Stimulated activated CD4-positive, alpha-beta T cell treated with anti-CD3 and anti-CD28 coated beads, Interleukin-12 subunit alpha, Interleukin-12 subunit beta, amount 100 ng/mL, for 4 hours (primary cell): ENCODE measurements around the gene TMEM183A.

ENCODE experiments used
- DNase-seq: peaks from one replicate; pipeline ENCODE4 v3.0.0-alpha.2; 2020

Gene TMEM183A

DNA sequence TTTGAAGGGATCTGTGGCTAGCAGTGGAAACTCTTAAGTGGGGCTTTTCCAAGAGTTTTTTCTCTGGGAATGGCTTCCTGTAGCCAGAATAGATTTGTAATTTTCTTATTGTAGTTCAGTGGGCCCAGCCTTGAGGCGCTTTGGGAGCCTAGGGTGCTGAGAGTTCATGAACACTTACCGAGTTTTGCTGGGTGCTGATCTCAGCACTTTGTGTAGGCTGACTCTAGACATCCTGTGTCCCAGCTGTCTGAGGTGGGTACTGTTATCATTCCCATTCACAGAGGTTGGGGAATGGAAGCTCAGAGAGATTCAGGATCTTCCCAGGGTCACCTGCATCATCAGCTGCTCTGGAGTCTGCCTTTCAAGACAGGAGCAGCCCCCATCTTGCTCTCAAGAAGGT is 26.1 kb downstream of the TMEM183A start:
- DNase-seq, result no peak

DNA sequence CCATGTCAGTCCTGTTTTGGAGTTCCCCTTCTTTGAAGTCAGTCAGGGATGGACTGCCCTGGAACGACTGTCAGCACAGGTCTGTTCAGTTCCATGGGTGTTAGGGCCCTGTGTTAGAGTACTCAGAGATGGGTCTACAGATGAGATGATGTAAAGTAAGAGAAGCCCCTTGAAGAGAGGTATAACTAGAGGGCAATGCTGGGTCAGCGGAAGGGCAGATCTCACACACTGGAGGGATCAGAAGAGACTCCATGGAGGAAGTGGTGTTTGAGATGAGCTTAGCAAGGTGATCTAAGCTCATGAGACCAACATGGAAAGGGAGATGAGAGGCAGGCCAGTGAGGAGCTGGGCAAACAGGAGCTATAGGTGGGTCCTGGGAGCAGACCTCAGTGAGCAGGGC is 26.7 kb downstream of the TMEM183A start:
- no peak for DNase-seq

DNA sequence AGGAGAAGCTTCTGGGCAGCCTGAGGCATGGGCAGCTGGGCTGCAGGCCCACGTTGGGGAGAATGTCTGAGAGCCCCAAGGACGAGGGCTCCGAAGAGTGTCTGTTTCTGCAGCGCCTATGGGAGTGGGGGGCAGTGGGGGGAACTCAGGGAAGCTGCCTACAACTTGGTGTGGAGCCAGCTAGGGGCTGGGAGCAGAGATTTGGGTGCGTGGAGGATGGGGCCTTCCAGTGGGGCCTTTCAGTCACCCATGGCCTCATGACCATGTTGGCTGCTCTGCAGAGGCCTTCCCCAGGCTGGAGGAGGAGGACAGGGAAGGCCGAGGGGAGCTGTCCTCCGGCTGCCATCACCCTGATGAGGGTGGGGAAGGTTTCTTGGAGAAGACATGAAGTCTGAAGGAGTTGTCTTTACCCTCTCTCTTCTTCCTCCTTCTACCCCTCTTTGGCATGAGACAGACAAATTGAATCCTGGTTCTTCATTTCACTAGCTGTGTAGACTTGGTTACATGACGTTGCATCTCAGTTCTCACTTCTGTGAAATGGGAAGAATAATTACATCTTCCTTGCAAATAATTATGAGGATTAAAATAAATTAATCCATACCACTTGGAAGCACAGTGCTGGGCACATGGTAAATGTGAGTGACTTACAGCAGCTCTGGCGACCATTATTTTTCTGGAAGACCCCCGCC is 27.4 kb downstream of the TMEM183A start:
- DNase-seq, result no peak

DNA sequence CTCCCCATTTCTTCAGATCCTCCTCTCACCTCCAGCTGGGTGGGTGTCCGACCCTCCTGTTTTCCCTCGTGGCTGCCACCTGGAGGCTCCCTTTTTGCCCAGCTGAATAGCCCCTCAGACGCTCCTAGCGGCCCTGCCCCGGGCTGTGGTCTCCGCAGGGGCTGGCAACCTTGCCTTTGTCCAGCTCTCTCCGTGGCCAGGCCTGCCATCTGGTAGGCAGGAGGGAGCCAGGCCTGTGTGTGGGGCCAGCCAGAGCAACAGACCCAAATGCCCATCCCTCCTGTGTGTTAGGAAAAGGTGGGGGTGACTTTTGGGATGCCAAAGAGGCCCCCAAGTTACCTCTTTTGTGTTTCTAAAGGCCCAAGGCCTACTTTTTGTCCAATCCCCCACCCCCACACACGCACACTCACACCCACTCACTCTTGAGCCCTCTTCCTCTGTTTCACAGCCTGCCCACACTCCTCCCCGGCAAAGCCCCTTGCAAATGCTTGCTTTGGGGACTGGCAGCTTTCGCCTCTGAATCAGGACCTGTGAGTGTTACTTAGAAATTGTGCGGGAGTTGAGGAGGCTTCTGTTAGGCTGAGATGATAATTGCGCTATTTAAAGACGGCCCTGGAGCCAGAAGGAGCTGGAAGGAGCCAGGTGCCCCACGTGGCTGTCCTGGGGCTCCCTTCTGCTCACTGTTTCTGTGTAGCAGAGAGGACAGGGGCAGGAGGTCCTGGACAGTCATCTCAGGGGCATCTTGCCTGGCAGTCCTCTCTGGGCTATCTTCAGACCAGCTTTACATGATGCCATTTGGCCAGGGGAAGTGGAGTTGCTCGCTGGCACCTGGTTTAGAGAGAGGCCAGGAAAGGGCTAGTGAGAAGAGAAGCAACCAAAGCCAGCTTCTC is 28.2 kb downstream of the TMEM183A start:
- no peak for DNase-seq

DNA sequence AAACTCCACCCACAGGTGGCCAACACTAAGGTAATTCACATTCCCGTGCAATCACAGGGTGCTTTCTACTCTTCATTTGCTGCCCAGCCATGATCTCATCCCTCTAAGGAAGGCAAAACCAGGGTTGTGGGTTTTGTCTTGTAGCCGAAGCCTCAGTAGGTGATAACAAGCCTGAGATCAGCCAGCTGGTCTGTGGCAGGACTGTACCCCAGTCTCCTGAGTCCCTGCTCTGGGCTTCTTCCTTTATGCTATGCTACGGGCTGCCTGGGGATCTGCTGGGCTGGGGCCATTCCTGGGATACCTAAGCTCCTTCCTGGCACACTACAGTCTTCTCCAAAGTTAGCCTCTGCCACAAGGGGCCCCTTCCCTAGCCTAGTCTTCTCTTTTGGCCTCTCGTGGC is 29.0 kb downstream of the TMEM183A start:
- DNase-seq, result no peak

DNA sequence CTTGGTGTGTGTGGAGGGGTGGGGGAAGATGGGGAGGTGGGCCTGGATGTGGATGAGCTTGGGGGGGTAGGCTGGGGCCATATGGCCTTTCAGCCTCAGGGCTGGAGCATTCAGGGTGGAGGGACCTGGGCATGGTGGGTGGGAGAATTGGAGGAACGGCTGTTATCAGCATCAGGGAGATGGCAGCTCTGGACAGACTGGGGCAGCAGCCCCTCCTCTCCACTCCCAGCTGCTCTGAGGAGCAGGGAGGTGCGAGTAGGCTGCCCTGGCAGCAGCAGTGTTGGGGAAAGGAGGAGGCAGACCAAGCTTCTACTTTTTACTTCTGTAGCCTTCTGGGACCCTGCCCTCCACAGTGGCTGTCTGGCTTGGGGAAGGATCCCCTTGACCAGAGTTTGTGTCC is 29.4 kb downstream of the TMEM183A start:
- no peak for DNase-seq

DNA sequence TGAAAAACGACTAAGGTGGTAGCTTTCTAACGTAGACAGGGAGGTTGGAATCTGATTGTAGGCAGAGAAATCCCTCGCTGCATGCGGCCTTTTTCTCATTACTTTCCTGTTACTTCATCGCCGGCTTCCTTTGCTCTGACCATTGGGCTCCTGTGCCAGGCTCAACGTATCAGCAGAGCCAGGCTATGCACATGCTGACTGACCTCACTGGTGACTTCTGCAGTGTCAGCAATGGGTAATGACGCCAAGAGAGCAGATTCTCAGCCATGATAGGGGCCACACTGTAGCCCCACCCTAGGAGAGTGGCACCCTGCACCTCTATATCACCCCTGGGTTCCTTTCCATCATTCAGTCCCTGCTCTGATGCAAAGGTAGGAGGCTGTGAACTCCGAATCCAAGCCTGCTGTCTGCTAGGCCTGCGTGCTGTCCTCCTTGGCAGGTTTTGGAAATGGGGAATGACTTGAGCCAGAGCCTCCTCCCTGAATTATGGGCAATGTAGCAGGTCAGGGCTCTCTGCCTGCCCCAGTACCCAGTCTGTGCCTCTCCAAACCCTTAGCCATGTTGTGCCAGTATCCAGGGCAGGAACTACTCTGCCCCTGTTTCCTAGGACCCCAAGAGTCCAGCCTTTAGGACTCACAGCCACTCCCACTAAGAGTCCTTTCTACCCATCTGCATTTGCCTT is 30.5 kb downstream of the TMEM183A start:
- DNase-seq, result no peak

DNA sequence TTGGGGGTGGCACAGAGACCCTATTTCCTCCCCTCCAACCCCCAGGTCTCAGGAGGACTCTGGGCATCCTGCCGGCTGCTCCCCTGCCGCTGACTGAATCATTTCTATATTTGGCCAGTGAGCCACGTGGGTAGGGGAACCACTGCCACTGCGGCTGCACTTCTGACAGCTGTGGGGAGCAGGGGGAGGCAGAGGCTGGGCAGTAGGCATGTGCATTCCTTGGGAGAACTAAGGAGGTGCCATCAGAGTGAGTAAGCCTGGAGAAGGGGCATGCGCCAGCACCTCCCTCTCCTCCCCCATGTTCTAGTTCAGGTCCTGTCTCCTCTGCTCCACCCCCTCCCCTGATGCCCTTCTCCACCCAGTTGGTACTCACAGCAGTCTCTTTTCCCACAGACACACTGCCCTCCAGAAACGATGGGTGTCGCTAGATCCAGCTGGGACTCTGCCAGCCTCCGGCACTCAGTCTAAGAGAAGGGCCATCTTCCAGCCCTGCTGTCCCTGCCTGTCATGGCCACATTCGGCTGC is 31.1 kb downstream of the TMEM183A start:
- no peak for DNase-seq

DNA sequence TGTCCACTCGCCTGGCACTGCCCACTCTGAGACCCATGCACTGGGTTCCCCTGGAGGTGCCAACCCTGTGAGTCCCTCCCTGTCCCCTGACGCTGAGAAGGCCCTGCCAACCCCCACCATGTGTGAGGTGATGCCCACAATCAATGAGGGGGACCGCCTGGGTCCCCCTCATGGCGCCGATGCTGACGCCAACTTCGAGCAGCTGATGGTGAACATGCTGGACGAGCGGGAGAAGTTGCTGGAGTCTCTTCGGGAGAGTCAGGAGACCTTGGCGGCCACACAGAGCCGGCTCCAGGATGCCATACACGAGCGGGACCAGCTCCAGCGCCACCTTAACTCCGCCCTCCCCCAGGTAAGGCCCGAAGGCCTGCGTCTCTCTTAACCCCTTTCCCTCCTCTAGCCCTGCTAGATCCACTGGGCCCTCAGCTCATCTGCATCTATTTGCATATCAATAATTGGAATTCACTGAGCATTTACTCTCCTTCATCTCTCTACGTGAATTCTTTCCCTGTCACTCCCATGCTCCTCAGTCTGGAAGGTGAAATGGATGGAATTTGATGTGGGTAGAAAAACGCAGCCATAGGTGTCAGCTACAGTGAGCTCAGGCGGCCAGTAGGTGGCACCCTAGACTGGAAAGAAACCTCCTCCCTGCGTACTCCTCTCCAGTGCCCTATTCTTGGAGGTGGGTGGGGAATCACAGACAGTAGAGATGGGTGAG is 31.9 kb downstream of the TMEM183A start:
- DNase-seq, result peak; percentile 67

DNA sequence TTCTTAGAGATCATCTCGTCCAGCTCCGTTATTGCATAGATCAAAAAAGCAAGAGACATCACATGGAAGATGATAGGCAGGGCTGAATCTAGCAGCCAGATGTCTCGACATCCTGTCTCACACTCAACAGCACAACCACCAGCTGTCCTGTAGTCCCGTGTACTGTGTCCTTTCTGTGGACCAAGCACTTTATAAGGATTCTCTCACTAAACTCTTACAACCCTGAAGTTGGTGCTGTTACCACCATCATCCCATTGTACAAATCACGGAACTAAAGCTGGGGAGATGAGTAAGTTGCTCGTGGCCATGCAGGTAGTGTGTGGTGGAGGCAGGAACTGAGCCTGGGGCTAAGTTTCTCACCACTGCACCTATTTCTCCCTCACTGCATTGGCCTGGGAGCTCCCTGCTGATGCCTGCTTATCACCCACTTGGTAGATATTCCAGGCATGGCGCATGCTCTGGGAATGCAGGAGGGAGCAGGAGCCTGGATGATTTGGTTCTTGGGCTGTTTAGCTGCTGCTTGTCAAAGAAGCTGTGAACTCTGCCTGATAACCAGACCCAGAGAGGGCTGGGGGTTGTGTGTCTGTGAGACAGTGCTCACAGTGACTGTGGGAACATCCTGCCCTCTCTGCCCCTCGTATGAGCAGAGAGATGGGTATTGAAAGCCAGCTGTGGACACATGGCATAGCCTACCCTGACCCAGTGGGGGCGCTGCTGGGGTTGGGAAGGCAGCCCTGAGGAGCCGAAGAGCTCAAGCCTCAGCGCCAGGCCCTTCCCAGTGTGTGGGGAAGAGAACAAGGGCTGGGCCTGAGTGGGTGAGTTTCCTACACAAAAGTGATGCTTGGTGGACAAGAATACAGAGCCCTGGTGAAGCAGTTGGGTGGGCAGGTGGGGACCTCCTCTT is 32.7 kb downstream of the TMEM183A start:
- DNase-seq, result no peak

DNA sequence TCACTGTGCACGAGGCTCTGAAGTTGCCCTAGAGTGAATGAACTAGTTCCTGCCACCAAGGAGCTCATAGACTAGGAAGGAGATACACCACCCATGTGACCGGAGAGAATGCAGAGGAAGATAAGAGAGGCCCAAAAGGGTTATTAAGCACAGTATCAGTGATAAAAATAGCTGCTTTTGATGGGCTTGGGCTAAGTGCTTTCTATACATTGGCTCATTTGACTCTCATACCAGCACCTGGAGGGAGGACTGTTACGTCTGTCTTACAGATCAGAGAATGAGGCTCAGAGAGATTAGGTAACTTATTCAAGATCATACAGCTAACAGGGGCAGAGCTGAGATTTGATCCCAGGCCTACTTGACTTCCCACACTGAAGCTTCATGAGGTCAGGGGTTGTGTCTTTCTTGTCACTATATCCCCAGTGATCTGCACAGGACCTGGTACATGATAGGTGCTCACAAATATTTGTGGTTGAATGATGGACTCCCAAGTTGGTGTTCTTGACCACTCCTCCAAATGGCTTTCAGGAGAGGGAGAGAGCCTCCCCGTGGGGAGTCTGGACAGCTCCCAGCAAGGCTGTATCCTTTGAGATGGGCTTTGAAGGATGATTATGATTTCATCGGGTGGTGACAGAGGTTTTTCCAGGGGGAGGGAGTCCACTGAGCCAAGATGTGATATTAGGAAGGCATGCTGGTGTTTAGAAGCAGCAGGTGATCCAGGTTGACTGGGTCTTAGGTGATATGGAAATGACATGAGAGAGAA is 33.5 kb downstream of the TMEM183A start:
- DNase-seq, result no peak

DNA sequence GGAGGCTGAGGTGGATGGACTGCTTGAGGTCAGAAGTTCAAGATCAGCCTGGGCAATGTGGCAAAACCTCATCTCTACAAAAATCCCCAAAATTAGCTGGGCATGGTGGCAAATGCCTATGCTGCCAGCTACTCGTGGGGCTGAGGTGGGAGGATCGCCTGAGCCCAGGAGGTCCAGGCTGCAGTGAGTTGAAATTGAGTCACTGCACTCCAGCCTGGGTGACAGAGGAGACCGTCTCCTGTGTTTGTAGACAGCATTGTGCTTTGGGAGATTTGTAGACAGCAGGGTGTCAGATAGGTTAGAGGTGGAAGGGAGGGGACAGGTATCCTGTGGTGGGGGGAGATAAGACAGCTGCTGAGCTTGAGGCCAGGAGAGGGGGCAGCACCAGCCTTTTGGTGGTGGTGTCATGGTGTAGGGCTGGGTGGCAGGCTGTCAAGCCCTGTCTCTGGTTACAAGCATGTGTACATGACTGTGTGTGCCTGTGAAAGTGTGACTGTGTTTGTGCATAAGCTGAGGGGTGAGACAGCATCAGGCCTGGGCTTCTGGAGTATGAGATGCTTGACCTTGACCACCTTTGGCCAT is 34.3 kb downstream of the TMEM183A start:
- no peak for DNase-seq

DNA sequence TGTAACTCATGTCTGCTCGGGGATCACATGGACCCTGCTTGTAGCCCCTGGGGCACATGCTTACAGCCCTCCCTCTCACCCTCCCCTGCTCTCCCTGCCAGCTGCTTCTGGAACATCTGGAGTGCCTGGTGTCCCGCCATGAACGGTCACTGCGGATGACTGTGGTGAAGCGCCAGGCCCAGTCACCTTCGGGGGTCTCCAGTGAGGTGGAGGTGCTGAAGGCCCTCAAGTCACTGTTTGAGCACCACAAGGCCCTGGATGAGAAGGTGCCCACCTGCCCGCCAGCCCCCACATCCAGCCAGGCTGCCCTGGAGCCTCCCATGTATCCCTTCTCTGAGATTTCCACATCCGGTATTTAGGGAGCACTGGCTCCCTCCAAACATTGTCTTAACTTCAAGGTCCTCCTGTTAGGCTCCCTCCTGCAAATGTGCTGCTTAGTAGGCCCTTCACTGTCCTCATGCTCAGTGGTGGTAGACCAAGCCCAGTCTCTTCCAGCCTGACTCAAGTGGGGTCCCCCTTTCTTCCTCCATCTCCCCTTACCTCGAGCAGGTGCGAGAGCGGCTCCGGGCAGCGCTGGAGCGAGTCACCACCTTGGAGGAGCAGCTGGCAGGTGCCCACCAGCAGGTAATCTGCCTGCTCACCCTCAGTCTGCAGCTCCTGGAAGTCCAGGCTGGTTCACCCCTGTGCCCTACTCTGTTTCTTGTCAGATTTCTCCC is 36.8 kb downstream of the TMEM183A start:
- DNase-seq, result no peak

DNA sequence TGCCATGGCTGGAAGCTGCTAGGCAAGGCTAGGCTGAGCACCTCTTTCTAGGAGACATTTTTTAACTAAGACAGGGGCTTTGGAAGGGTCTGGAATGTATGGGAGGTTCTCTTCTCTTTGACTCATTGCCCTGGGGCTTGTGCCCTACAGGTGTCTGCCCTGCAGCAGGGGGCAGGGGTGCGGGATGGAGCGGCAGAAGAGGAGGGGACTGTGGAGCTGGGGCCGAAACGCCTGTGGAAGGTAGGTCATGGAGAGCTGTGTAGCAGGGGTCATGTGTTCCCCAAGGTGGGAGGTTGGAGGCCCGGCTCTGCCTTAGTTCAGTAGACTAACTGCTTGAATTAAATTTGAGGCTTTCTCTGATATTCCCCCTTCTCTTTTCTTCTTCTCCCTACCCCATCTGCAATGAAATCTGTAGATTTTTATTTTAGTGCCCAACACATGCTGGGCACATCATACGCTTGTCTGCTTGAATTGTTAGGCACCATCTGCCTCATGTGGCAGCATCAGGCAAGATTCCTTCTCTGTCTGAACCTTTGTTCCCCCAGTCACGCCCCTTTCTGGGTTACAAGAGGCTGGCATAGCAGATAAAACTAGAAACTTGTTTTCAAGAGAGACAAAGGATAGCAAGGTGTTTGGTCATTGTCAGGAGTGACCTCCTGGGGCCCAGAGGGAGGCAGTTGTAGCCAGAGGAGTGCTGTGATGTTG is 37.5 kb downstream of the TMEM183A start:
- DNase-seq, result no peak

DNA sequence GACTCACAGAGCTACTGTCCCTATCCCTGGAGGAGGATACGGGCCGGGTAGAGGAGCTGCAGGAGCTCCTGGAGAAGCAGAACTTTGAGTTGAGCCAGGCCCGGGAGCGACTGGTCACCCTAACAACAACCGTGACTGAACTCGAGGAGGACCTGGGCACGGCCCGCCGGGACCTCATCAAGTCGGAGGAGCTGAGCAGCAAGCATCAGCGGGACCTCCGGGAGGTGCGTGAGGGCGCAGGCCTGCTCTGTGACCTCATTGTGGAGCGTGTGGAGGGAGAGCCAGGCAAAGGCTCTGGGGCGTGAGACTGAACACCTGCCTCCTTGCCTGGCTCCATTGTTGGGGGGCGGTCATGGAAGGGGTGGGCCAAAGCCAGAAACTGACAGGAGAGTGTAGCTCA is 38.2 kb downstream of the TMEM183A start:
- DNase-seq, result no peak

DNA sequence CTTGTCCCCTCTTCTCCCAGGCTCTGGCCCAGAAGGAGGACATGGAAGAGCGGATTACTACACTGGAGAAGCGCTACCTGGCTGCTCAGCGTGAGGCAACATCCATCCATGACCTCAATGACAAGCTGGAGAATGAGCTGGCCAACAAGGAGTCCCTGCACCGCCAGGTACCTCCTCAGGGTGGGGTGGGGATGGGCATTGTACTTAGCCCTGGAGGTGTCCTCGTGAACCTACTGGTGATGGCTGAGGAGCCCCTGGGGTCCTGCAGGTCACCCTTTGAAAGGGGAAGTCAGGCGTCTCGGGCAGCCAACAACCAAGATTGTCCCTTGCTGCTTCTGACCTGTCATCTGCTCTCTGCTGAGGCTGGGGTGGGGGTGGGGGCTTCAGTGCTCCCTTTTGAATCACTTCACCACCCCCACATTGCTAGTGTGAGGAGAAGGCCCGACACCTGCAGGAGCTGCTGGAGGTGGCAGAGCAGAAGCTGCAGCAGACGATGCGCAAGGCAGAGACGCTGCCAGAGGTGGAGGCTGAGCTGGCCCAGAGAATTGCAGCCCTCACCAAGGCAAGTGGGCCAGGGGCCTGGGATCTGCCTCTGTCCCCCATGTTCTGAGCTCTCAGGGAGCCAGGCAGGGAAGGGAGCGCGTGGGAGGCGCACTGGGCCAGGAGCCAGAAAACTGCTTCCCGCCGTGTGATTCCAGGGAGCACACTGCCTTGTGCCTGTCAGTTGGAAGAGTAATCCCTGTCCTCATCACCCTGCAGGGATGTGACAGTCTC is 38.8 kb downstream of the TMEM183A start:
- DNase-seq, result no peak

DNA sequence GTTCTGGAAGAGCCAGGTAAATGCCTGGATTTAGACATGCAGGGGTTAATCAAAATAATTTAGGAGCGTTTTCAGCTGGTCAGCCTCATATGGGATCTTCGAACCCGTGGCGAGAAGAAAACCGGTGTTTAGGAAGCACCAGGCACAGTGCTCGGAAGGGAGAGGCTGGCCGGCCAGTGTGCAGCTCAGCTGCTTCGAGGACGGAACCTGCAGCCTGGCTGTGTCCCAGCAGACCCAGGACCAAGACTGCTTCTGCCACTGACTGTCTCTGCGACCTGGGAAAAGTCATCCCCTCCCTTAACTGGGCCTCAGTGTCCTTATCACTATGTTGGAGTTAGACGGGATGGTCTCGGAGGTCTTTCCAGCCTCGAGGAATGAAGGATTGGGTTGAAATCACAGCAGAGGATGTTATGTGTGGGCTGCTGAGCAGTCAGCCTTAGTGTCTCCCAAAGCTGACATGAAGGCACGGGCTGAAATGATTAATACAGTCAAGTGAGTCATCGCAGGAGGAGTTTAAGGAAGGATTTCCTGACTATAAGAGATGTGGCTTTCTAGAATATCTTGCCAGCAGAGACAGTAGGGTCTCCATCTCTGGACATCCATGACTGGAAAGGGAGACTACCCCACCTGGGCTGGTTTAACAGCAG is 39.9 kb downstream of the TMEM183A start:
- DNase-seq, result no peak

DNA sequence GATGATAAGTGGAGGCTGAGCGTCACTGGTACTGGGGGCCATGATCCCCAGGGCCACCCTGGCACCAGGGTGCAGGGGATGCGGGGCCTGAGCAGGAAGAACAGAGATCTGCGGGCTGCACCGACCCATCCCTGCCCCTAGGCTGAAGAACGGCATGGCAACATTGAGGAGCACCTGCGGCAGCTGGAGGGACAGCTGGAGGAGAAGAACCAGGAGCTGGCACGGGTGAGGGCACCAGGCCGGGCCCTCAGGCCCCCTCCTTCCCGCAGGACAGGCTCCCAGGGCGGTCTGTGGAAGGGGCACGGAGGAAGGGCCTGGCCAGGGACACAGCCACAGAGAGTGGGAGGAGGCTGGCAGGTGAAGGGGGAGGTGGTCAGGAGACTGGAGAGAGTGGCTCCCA is 40.9 kb downstream of the TMEM183A start:
- DNase-seq, result no peak
